ENCODE data around the gene SERPINB10. TPM values are rescaled to one million over a fixed set of nuclear protein-coding genes. Genes with fewer than 3 reads are reported as not detected.
A peak's percentile ranks its signal among the peaks of the same experiment; 100 is the strongest.

The SERPINB10 gene
- total and polyA plus RNA-seq, 2 of the 8 experiments (the other 6 are each of a cell fraction or from before 2014, with no cell fraction given): not detected

- no peak for TF ChIP-seq RXRA (IDR thresholded peaks at IDR 0.05; ENCODE audit: insufficient read depth, low read depth, low read length)
- TF ChIP-seq TEAD4 (IDR thresholded peaks at IDR 0.05; ENCODE audit: low read depth, low read length): peak; percentile 80
- TF ChIP-seq RAD21 (IDR thresholded peaks at IDR 0.05 in 1 of 2, conservative IDR thresholded peaks at IDR 0.05 in 1 of 2; ENCODE audit: low read depth in 2 of 2, low read length in 2 of 2): no peak
- TF ChIP-seq TBP (IDR thresholded peaks at IDR 0.05; ENCODE audit: low read depth, low read length): peak; percentile 70
- TF ChIP-seq KDM4A (IDR thresholded peaks at IDR 0.05; ENCODE audit: low read depth, low read length, severe bottlenecking): peak; percentile 50
- no peak for TF ChIP-seq GABPA (IDR thresholded peaks at IDR 0.05; ENCODE audit: borderline replicate concordance, insufficient read depth, low read length)
- no peak for TF ChIP-seq ATF2 (IDR thresholded peaks at IDR 0.05; ENCODE audit: low read length)
- TF ChIP-seq MAX (IDR thresholded peaks at IDR 0.05): no peak
- no peak for TF ChIP-seq RFX5 (IDR thresholded peaks at IDR 0.05; ENCODE audit: borderline replicate concordance, low read depth, low read length)
- no peak for TF ChIP-seq SUZ12 (IDR thresholded peaks at IDR 0.05; ENCODE audit: low read length)
- TF ChIP-seq SIRT6 (IDR thresholded peaks at IDR 0.05; ENCODE audit: low read length): no peak
- TF ChIP-seq NRF1 (IDR thresholded peaks at IDR 0.05; ENCODE audit: low read depth, low read length): no peak
- peak; percentile 74 for TF ChIP-seq CREB1 (IDR thresholded peaks at IDR 0.05)
- TF ChIP-seq SIN3A (conservative IDR thresholded peaks at IDR 0.05 in 1 of 2, IDR thresholded peaks at IDR 0.05 in 1 of 2; ENCODE audit: low read depth in 1 of 2, low read length in 2 of 2): no peak; a peak in 1 of 4 replicates
- no peak for TF ChIP-seq TAF7 (optimal IDR thresholded peaks at IDR 0.05; ENCODE audit: borderline replicate concordance, low read depth, low read length)
- TF ChIP-seq PHF8 (conservative IDR thresholded peaks at IDR 0.05; ENCODE audit: low read depth, low read length): peak; percentile 69
- 0 out of 4 replicates have a peak, but pooled peaks of 1 of the 2 experiments have one; percentile 9 for TF ChIP-seq HDAC2 (IDR thresholded peaks at IDR 0.05; ENCODE audit: borderline replicate concordance in 1 of 2, low read depth in 2 of 2, low read length in 2 of 2)
- no peak for TF ChIP-seq SAP30 (IDR thresholded peaks at IDR 0.05; ENCODE audit: insufficient read depth, insufficient replicate concordance, low read length)
- TF ChIP-seq BACH1 (IDR thresholded peaks at IDR 0.05; ENCODE audit: low read length): no peak
- TF ChIP-seq KDM1A (IDR thresholded peaks at IDR 0.05; ENCODE audit: borderline replicate concordance, low read length): no peak
- no peak for TF ChIP-seq FOSL1 (IDR thresholded peaks at IDR 0.05; ENCODE audit: insufficient read depth, low read depth, low read length)
Observed at GRCh38 chr18:63969942-63970808, 62.4 kb downstream of the SERPINB10 start, which contains the start of gene SERPINB8 (continued).

Measured in H1 (cell line).